ENCODE results near the gene LAMB4. TPM values are rescaled to one million over a fixed set of nuclear protein-coding genes. Genes with fewer than 3 reads are reported as not detected.

Gene LAMB4
- total RNA-seq, 1 donor from 2014 or later: 0.75 TPM

GRCh38 chr7:108094933-108095710 is 35.0 kb downstream of the LAMB4 start:
- Mint-ChIP-seq H3K9me3 (ENCODE audit: unreplicated experiment) (no peaks in the 10 kb centered on the region), H3K27me3 (ENCODE audit: unreplicated experiment) (no peaks in the 10 kb centered on the region), H3K4me3 (ENCODE audit: unreplicated experiment) (no peak overlapping the region), H3K4me1 (ENCODE audit: unreplicated experiment) (peaks cover 42% of the 10 kb centered on the region), H3K36me3 (ENCODE audit: unreplicated experiment) (no peaks in the 10 kb centered on the region), H3K27ac (ENCODE audit: unreplicated experiment) (peak overlapping the region; percentile 90)
- DNase-seq (ENCODE audit: extremely low spot score, unreplicated experiment): no peak
- TF ChIP-seq CTCF (IDR thresholded peaks at IDR 0.05): no peak

GRCh38 chr7:108094346-108094745 is 35.8 kb downstream of the LAMB4 start:
- H3K4me1 Mint-ChIP-seq (ENCODE audit: unreplicated experiment): peaks cover 38% of the 10 kb centered on the region
- no peaks in the 10 kb centered on the region for H3K9me3 Mint-ChIP-seq (ENCODE audit: unreplicated experiment)
- peak overlapping the region; percentile 33 for H3K4me3 Mint-ChIP-seq (ENCODE audit: unreplicated experiment)
- peak overlapping the region; percentile 90 for H3K27ac Mint-ChIP-seq (ENCODE audit: unreplicated experiment)
- TF ChIP-seq CTCF (IDR thresholded peaks at IDR 0.05): no peak
- H3K36me3 Mint-ChIP-seq (ENCODE audit: unreplicated experiment): no peaks in the 10 kb centered on the region
- H3K27me3 Mint-ChIP-seq (ENCODE audit: unreplicated experiment): no peaks in the 10 kb centered on the region
- DNase-seq (ENCODE audit: extremely low spot score, unreplicated experiment): no peak

- no peak for TF ChIP-seq CTCF (IDR thresholded peaks at IDR 0.05)
- Mint-ChIP-seq H3K27me3 (ENCODE audit: unreplicated experiment) (no peaks in the 10 kb centered on the region), H3K4me3 (ENCODE audit: unreplicated experiment) (no peak overlapping the region), H3K27ac (ENCODE audit: unreplicated experiment) (peak overlapping the region; percentile 90), H3K9me3 (ENCODE audit: unreplicated experiment) (no peaks in the 10 kb centered on the region), H3K36me3 (ENCODE audit: unreplicated experiment) (no peaks in the 10 kb centered on the region), H3K4me1 (ENCODE audit: unreplicated experiment) (peaks cover 35% of the 10 kb centered on the region)
- no peak for DNase-seq (ENCODE audit: extremely low spot score, unreplicated experiment)
Measured at GRCh38 chr7:108093851-108094331, 36.3 kb downstream of the LAMB4 start.

GRCh38 chr7:108093341-108093740 is 36.8 kb downstream of the LAMB4 start:
- no peak overlapping the region for H3K4me3 Mint-ChIP-seq (ENCODE audit: unreplicated experiment)
- H3K9me3 Mint-ChIP-seq (ENCODE audit: unreplicated experiment): no peaks in the 10 kb centered on the region
- no peak for TF ChIP-seq CTCF (IDR thresholded peaks at IDR 0.05)
- H3K36me3 Mint-ChIP-seq (ENCODE audit: unreplicated experiment): no peaks in the 10 kb centered on the region
- H3K27ac Mint-ChIP-seq (ENCODE audit: unreplicated experiment): peak overlapping the region; percentile 90
- H3K4me1 Mint-ChIP-seq (ENCODE audit: unreplicated experiment): peaks cover 35% of the 10 kb centered on the region
- no peak for DNase-seq (ENCODE audit: extremely low spot score, unreplicated experiment)
- H3K27me3 Mint-ChIP-seq (ENCODE audit: unreplicated experiment): no peaks in the 10 kb centered on the region

GRCh38 chr7:108091461-108091831 is 38.7 kb downstream of the LAMB4 start:
- no peak for DNase-seq (ENCODE audit: extremely low spot score, unreplicated experiment)
- no peak for TF ChIP-seq CTCF (IDR thresholded peaks at IDR 0.05)
- Mint-ChIP-seq H3K27ac (ENCODE audit: unreplicated experiment) (no peak overlapping the region), H3K27me3 (ENCODE audit: unreplicated experiment) (no peaks in the 10 kb centered on the region), H3K9me3 (ENCODE audit: unreplicated experiment) (no peaks in the 10 kb centered on the region), H3K4me3 (ENCODE audit: unreplicated experiment) (no peak overlapping the region), H3K4me1 (ENCODE audit: unreplicated experiment) (peaks cover 48% of the 10 kb centered on the region), H3K36me3 (ENCODE audit: unreplicated experiment) (no peaks in the 10 kb centered on the region)
